ENCODE results near the gene ZNF80.
"Not testable (repeated sequence)": the region's sequence is repeated elsewhere in the genome, so short reads cannot be mapped to it uniquely, and the experiment has no call there.

ZNF80 gene

GRCh38 chr3:114237478-114237877, at the start of gene ZNF80:
Gene ZNF80 (minus strand): TSS chr3:114237578. CDS start chr3:114237074, 504 bp downstream.
- not testable (repeated sequence) for DNase-seq

GRCh38 chr3:114286266-114286665, 48.9 kb upstream of the ZNF80 start:
- DNase-seq: no peak

- no peak for DNase-seq
Measured at GRCh38 chr3:114285648-114286230, 48.4 kb upstream of the ZNF80 start.

GRCh38 chr3:114284644-114285043, 47.3 kb upstream of the ZNF80 start:
- no peak for DNase-seq

- DNase-seq: not testable (repeated sequence)
Measured at GRCh38 chr3:114276856-114277255, 39.5 kb upstream of the ZNF80 start.

- no peak for DNase-seq
Measured at GRCh38 chr3:114274929-114275328, 37.6 kb upstream of the ZNF80 start.

- no peak for DNase-seq
Measured at GRCh38 chr3:114272271-114272670, 34.9 kb upstream of the ZNF80 start.

- no peak for DNase-seq
Measured at GRCh38 chr3:114270019-114270418, 32.6 kb upstream of the ZNF80 start.

- DNase-seq: no peak
Measured at GRCh38 chr3:114260152-114260551, 22.8 kb upstream of the ZNF80 start.

GRCh38 chr3:114259566-114259965, 22.2 kb upstream of the ZNF80 start:
- DNase-seq: no peak

- no peak for DNase-seq
Measured at GRCh38 chr3:114253505-114253904, 16.1 kb upstream of the ZNF80 start.

GRCh38 chr3:114252954-114253353, 15.6 kb upstream of the ZNF80 start:
- no peak for DNase-seq

GRCh38 chr3:114242947-114243346, 5.6 kb upstream of the ZNF80 start:
- DNase-seq: no peak

- DNase-seq: no peak
Measured at GRCh38 chr3:114241262-114241661, 3.9 kb upstream of the ZNF80 start.

- DNase-seq: not testable (repeated sequence)
Measured at GRCh38 chr3:114238146-114238785, 888 bp upstream of the ZNF80 start.

- DNase-seq: no peak
Measured at GRCh38 chr3:114235431-114235830, 1.9 kb downstream of the ZNF80 start.

- no peak for DNase-seq
Measured at GRCh38 chr3:114234745-114235144, 2.6 kb downstream of the ZNF80 start.

- DNase-seq: peak; percentile 64
Measured at GRCh38 chr3:114231616-114232015, 5.8 kb downstream of the ZNF80 start.

GRCh38 chr3:114227076-114227475, 10.3 kb downstream of the ZNF80 start:
- DNase-seq: no peak

- DNase-seq: no peak
Measured at GRCh38 chr3:114226313-114226712, 11.1 kb downstream of the ZNF80 start.

- DNase-seq: no peak
Measured at GRCh38 chr3:114223143-114223542, 14.2 kb downstream of the ZNF80 start.

- DNase-seq: no peak
Measured at GRCh38 chr3:114221881-114222264, 15.5 kb downstream of the ZNF80 start.

- peak; percentile 71 for DNase-seq
Measured at GRCh38 chr3:114221165-114221880, 16.1 kb downstream of the ZNF80 start.

GRCh38 chr3:114219741-114220140, 17.6 kb downstream of the ZNF80 start:
- DNase-seq: no peak

All from stimulated activated CD8-positive, alpha-beta memory T cell treated with anti-CD3 and anti-CD28 coated beads, Interleukin-4, amount 100 ng/mL, for 48 hours (primary cell).